AG20443 (cell line): ENCODE measurements around the gene LSM14B.
"Not testable (repeated sequence)": the region's sequence is repeated elsewhere in the genome, so short reads cannot be mapped to it uniquely, and the experiment has no call there.

Experiments used
- DNase-seq: peaks from one replicate; pipeline ENCODE4 v3.0.0; 2012; ENCODE audit warnings: low spot score, mixed read lengths

Gene LSM14B

GRCh38 chr20:62121776-62122653 lies at the start of gene LSM14B:
Gene LSM14B, plus strand, starts transcription at chr20:62122475. Its CDS starts 192 bp downstream, at chr20:62122667.
- DNase-seq: peak; percentile 100

GRCh38 chr20:62073323-62073722 lies 49.0 kb upstream of the LSM14B start:
- no peak for DNase-seq

GRCh38 chr20:62079166-62079565 lies 43.1 kb upstream of the LSM14B start:
- no peak for DNase-seq

- no peak for DNase-seq
Observed at GRCh38 chr20:62080249-62080990, 41.9 kb upstream of the LSM14B start.

- no peak for DNase-seq
Observed at GRCh38 chr20:62083312-62083711, 39.0 kb upstream of the LSM14B start.

GRCh38 chr20:62084224-62084623 lies 38.1 kb upstream of the LSM14B start:
- DNase-seq: not testable (repeated sequence)

DNA sequence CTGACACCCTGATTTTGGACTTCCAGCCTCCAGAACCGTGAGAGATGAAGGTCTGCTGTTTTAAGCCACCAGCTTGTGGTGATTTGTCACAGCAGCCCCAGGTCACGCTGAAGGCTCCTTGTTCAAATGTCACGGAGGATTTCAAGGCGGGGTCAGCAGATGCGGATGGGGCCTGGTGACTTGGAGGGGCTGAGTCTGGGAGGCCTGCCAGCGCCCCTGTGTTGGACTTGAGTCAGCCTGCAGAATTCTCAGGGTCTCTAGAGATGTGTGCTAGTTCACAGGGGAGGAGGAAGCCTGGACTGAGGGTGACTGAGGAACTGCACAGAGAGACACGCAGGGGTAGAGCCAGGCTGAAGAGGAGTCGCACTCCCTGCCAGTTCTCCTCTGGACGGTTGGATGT lies 37.1 kb upstream of the LSM14B start:
- no peak for DNase-seq

GRCh38 chr20:62087227-62087626 lies 35.0 kb upstream of the LSM14B start:
- no peak for DNase-seq

GRCh38 chr20:62087632-62088031 lies 34.6 kb upstream of the LSM14B start:
- DNase-seq: no peak

DNA sequence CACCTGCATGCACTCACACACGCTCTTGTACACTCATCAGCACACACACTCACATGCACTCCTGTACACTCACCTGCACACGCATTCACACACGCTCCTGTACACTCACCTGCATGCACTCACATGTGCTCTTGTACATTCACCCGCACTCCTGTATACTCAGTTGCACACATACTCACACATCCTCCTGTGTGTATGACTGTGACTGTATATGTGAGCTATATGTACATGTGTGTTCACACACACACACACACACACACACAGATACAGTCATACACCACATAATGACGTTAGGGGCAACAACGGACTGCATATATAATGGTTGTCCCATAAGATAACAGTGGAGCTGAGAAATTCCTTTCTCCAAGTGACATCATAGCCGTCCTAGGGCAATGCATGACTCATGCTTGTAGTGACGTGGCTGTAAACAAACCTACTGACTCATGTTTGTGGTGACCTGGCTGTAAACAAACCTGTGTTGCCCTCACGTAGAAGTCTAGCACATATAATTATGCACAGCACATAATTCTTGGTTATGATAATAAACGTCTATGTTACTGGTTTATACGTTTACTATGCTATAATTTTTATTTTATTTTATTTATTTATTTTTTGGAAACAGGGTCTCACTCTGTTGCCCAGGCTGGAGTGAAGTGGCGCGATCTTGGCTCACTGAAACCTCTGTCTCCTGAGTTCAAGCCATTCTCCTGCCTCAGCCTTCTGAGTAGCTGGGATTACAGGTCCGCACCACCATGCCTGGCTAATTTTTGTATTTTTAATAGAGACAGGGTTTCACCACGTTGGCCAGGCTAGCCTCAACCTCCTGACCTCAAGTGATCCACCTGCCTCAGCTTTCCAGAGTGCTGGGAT lies 33.8 kb upstream of the LSM14B start:
- DNase-seq: peak; percentile 64

- DNase-seq: no peak
Observed at GRCh38 chr20:62089393-62089792, 32.9 kb upstream of the LSM14B start.

GRCh38 chr20:62096421-62097380 lies 25.6 kb upstream of the LSM14B start:
- DNase-seq: peak; percentile 5

GRCh38 chr20:62097881-62098407 lies 24.3 kb upstream of the LSM14B start:
- DNase-seq: no peak

DNA sequence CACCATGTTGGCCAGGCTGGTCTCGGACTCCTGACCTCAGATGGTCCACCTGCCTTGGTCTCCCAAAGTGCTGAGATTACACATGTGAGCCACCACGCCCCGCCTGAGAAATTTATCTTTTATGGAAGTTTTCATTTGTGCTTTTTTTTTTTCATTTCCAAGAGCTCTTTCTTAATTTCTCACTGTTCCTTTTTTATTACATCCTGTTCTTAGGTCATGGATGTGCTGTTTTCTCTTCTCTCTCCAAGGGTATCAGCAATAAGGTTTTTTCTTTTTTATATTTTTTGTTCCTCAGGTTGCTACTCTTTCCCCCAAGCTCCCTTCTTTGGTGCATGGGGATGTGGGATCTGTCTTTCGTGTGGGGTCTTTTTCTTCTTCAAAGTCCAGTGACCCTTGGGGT lies 21.2 kb upstream of the LSM14B start:
- no peak for DNase-seq

GRCh38 chr20:62103508-62104233 lies 18.6 kb upstream of the LSM14B start:
- no peak for DNase-seq

GRCh38 chr20:62104234-62104789 lies 18.0 kb upstream of the LSM14B start:
- no peak for DNase-seq

DNA sequence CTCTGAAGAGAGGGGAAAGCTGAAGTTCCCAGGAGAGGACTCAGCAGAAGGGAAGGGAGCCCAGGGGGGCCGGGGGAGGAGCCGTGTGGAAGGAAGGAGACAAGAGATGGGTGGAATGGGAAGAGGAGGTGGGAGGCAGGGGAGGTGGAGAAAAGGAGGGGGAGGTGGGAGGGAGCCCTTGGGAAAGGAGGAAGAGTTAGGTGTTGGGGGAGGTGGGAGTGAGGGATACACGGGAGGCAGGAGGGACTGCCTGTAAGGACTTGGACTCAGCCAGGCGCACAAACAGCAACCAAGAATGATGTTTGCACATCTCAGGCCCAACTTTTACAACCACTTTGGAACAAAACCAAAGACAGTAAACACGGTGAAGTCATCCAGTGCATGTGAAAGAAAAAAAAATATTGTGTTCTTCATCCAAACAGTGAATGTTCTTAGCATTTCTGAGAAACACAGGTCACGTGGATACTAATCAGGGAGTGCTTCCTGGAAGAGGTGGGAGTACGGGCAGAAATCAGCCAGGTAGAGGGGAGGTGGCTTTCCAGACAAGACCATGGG lies 17.4 kb upstream of the LSM14B start:
- peak; percentile 57 for DNase-seq

DNA sequence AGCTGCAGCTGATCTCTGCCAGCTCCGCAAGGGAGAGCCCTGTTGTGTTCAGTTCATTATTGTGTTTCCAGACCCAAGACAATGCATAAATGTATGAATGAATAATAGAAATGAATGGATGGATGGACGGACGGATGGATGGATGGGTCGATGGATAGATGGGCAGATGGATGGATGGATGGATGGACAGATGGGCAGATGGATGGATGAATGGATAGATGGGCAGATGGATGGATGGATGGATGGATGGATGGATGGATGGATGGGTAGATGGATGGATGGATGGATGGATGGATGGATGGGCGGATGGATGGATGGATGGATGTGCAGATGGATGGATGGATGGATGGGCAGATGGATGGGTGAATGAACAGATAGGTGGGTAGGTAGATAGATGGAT lies 16.7 kb upstream of the LSM14B start:
- DNase-seq: no peak

GRCh38 chr20:62111148-62111547 lies 11.1 kb upstream of the LSM14B start:
- no peak for DNase-seq
